GM21576 (cell line): ENCODE results near the gene TTLL1.
"Not testable (repeated sequence)": the region's sequence is repeated elsewhere in the genome, so short reads cannot be mapped to it uniquely, and the experiment has no call there.

Experiments
- ATAC-seq: cut with Tn5 transposase; IDR thresholded peaks from one replicate; pipeline ENCODE4 v1.9.1; 2021; ENCODE audit warnings: mild to moderate bottlenecking, moderate library complexity; ENCODE audit not compliant: unreplicated experiment

TTLL1 gene

DNA sequence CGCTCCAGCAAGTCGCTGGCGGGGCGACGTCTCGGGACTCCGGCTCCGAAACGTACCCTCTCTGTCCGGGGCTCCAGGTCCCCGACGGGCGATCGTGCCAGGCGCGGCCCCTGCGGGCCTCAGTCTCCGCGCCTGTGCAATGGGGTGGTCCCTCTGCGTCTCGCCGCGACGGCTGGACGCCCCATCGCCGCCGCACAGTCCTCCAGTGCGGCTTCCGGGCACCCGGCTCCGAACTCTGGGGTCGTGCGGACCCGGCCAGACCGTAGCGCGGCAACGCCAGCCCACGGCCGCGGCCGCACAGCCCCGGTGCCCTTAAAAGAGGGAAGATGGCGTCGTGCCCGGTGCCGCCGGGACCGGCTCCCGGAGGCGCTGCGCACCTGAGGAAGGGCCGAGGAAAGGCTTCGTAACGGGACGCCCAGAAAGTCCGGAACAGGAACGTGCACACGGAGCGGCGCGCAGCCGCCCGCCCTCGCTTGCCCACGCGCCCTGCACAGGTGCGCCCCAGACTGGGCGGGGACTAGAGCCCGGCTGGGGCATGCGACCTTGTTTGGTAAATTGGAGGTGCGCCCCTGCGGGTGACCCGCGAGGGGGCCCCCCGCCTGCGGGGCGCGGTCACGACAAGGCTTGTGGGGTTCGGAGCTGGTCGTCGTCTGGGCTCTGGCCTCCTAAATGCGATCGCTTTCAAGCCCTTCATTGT, 21.9 kb upstream of the TTLL1 start:
- ATAC-seq = no peak

- ATAC-seq = no peak
These were observed 21.3 kb upstream of the TTLL1 start, which contains the start of gene BIK for GRCh38 chr22:43110444-43110926. TSS of gene BIK (plus strand) at chr22:43110750. CDS start at chr22:43124023, 13,273 bp downstream.

- no peak for ATAC-seq
These were observed 20.8 kb upstream of the TTLL1 start for GRCh38 chr22:43109921-43110443.

GRCh38 chr22:43109511-43109910, 20.3 kb upstream of the TTLL1 start:
- no peak for ATAC-seq

DNA sequence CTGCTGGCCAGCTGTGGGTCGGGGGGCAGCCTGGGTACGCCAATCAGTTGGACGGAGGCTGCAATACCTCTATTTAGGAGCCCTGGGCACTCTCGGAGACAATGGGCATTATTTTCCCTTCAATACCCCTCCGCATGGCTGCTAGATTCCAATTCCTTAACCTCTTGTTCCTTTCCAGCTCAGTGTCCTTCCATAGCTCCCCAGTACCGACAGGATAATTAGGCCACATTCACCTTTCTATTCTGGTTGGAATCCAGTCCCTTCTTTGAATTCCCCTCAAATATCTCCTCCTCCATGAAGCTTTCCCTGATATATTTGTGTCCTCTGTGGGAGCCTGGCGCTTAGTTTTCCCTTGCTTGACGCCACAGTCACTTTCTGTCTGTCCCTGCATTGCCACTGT, 17.1 kb upstream of the TTLL1 start:
- ATAC-seq = no peak

DNA sequence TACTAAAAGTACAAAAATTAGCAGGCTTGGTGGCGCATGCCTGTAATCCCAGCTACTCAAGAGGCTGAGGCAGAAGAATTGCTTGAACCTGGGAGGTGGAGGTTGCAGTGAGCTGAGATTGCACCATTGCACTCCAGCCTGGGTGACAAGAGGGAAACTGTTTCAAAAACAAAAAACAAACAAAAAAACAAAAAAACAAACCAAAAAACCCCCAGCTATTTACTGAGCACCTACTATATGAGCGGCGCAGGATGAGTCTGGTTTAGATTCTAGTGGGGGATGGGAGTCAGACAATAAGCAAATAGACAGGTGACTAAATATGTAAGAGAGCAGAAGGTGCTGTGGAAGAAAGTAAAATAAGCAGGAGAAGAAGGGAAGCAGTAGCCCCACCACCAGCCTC, 15.8 kb upstream of the TTLL1 start:
- not testable (repeated sequence) for ATAC-seq

GRCh38 chr22:43104056-43104625, 14.9 kb upstream of the TTLL1 start:
- not testable (repeated sequence) for ATAC-seq

DNA sequence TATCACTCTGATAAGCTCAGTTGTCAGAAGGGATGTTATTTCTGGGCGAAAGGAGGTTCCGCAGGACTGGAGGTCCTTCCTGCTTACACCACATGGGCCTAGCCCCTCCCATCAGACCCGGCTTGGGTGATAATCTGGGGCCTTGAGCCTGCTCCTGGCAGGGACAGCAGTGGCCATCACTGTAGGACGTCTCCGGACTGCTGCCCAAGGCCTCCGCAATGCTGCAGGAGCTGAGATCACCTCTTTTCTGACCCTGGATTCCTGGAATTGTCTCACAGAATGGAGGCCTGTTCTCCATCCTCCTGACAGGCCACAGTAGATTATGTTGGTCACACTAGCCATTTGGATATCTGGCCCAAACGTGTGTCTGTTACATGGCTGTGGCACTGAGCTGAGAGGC, 12.1 kb upstream of the TTLL1 start:
- no peak for ATAC-seq

DNA sequence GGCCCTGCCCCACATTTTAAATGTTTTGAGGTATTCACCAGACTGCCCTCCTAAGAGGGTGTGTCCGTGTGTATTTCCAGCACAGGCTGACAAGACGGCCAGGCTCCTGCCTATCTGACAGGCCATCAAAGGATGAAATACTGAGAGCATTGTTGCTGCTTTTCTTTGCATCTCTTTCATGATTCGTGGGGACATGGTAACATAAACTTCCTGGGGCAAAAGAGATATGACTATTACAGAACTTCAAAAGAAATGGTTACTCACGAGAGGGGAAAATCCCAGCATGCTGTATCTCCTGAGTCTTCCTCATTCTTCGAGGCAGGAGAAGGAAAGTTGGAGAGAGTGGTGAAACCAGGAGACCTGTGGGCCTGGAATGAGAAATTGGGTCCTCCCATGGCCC, 11.0 kb upstream of the TTLL1 start:
- ATAC-seq = no peak

DNA sequence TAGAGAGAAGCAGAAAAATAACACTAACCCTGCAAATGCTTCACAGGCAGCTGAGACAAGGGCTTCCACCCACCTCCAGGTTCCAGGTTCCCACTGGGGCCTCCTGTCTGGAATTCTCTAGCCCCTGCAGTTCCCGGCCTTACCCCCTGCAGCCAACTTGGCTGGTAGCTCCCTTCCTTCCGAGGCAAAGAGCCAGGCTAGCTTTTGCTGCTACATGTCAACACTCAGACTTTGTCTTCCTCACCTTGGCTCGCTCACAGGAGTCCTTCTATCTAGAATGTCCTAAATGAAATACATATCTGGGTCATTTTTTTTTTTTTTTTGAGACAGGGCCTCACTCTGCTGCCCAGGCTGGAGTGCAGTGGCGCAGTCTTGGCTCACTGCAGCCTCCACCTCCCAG, 9.9 kb upstream of the TTLL1 start:
- ATAC-seq = no peak

DNA sequence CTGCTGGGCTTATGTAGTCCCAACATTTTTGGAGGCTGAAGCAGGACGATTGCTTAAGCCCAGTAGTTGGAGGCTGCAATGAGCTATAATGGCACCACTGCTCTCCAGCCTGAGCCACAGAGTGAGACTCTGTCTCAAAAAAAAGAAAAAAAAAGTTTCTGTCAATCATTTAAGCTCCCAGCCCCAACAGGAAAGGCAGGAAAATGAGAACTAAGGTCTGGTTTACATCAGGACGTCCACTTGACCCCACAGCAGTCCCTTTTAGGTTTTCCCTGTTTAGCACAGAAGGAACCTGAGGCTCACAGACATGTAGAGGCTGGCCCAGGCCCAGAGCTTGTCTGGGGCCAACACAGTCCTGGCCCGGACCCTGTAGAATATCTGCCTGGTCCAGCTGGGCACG, 9.2 kb upstream of the TTLL1 start:
- ATAC-seq = no peak

DNA sequence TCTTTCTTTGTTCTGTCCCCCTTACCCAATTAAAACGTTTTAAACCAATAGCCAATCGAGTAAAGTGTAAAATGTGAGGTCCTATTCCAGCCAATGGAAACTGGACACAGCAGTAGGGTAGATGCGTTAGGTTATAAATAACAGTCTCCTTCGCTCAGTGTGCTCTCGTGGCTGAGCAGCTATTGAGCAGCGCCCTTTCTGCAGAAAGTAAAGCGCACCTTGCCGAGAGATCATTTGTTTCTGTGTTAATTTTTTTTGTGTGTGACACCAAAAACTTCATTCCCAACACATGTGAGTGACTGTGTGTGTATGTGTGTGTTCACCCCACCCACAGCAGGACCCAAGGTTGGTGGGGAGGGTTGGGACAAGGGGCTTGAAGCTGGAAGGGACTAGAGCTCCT, 7.2 kb upstream of the TTLL1 start:
- no peak for ATAC-seq

GRCh38 chr22:43094551-43094950, 5.4 kb upstream of the TTLL1 start:
- ATAC-seq = no peak

GRCh38 chr22:43094085-43094484, 4.9 kb upstream of the TTLL1 start:
- ATAC-seq = no peak

DNA sequence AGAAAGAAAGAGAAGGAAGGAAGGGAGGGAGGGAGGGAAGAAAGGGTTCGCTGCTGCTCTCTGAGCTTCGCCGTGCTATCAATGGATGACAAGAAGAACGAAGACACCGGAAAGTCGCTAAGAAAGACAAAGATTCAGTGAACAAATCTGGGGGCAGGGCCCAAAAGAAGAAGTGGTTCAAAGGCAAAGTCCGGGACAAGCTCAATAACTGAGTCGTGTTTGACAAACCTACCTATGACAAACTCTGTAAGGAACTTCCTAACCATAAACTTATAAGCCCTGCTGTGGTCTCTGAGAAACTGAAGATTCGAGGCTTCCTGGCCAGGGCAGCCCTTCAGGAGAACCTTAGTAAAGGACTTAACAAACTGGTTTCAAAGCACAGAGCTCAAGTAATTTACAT, 2.9 kb upstream of the TTLL1 start:
- ATAC-seq = no peak

DNA sequence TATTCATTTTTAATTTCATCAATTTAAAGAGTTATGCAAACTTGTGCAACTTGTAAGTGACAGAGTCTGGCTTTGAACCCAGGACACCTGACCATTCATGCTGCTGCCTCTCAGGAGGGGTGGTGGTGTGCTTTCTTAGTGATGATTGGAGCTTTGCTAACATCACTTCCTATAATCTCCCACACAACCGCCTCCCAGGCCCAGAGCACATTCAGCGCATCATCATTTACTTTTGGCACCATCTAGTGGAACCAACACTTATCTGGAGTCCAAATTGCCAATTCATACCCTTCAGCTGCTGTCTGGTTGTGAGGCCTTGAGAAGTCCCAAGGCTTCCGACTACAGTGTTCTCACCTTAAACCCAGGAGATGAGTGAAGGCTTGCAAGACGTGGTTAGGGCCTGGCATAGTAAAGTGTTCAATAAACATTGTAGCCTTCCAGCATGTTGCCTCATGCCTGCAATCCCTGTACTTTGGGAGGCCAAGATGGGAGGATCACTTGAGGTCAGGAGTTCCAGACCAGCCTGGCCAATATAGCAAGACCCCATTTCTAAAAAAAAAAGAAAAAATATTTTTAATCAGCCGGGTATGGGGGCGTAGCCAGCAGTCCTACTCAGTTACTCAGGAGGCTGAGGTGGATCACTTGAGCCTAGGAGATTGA, 1.1 kb upstream of the TTLL1 start:
- no peak for ATAC-seq

GRCh38 chr22:43088627-43088983, 586 bp downstream of the TTLL1 start:
- no peak for ATAC-seq

- no peak for ATAC-seq
These were observed 3.3 kb downstream of the TTLL1 start for GRCh38 chr22:43085658-43086606.

- ATAC-seq = no peak
These were observed 7.2 kb downstream of the TTLL1 start for GRCh38 chr22:43081968-43082367.

DNA sequence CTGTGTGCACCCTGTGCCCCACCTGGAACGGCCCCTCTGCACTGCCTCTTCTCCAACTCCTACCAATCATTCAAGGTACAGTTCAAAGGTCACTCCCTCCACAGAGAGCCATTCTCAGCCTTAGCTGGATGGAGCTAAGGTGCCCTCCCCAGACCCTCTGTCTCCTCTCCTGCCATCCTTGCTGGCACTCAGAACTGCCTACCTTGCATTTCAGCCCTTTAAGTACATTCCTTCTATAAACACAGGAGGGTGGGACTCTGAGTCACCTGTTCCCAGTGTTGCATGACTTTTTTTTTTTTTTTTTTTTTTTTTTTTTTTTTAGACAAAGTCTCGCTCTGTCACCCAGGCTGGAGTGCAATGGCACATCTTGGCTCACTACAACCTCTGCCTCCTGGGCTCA, 8.6 kb downstream of the TTLL1 start:
- ATAC-seq = no peak

GRCh38 chr22:43079742-43080141, 9.4 kb downstream of the TTLL1 start:
- no peak for ATAC-seq
